ENCODE measurements around the gene PHTF2. TPM values are rescaled to one million over a fixed set of nuclear protein-coding genes. Genes with fewer than 3 reads are reported as not detected.
"Not testable (repeated sequence)": the region's sequence is repeated elsewhere in the genome, so short reads cannot be mapped to it uniquely, and the experiment has no call there.

Gene PHTF2
- total RNA-seq, 2 donors from 2014 or later: 66.1 to 123 TPM

DNA sequence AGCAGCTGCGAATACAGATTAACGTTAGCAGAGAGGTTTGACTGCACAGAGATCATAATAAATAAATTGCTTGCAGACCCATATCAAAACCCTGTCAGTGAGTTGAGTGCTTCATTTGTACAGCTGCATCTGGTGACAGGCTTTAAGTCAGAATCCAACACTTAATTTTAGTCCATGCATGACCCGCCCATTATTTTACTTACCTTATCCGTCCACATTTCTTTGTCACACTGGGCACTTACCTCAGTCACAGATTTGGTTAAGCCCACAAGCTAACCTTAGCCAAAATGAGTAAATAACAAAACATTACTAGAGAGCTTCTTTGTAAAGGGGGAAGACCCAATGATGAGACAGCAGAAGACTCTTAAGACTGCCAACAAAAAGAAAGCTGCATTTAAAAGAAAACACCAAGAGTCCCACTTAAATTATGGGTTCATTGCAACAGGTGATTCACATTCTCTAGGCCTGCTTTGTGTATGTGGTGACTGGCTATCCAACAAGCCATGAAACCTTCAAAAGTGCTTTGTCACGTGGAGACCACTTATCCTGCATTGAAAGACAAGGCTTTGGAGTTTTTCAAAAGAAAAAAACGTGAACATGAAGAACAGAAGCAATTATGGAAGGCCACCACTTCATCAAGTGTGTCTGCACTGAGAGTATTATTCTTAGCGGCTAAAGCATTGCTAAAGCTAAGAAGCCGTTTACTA, 32.2 kb downstream of the PHTF2 start:
- Mint-ChIP-seq H3K27ac (peak overlapping the region; percentile 96), H3K36me3 (ENCODE audit: low read depth) (peaks cover 40% of the 10 kb centered on the region), H3K9me3 (no peaks in the 10 kb centered on the region), H3K4me3 (peak overlapping the region; percentile 80), H3K27me3 (no peaks in the 10 kb centered on the region), H3K4me1 (peaks cover 40% of the 10 kb centered on the region)
- ATAC-seq (replicated peaks): peak; percentile 55

DNA sequence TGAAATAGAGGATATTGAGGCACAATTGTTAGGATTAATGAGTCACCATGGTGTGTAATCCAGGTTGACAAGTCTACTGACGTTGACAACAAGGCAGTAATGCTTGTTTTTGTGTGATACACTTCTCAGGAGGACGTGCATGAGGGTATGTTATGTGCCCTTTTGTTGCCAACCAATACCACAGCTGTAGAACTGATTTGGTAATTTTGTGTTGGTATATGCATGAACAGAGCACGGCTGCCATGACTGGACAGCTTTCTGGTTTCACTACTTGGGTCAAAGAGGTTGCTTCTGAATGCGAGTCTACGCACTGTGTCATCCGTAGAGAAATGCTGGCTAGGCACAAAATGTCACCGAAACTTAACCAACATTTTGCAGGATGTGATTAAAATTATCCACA, 32.9 kb downstream of the PHTF2 start:
- H3K27ac Mint-ChIP-seq: peak overlapping the region; percentile 96
- H3K4me1 Mint-ChIP-seq: peaks cover 40% of the 10 kb centered on the region
- H3K36me3 Mint-ChIP-seq (ENCODE audit: low read depth): peaks cover 38% of the 10 kb centered on the region
- H3K4me3 Mint-ChIP-seq: peak overlapping the region; percentile 80
- ATAC-seq (replicated peaks): peak; percentile 87
- H3K27me3 Mint-ChIP-seq: no peaks in the 10 kb centered on the region
- no peaks in the 10 kb centered on the region for H3K9me3 Mint-ChIP-seq

DNA sequence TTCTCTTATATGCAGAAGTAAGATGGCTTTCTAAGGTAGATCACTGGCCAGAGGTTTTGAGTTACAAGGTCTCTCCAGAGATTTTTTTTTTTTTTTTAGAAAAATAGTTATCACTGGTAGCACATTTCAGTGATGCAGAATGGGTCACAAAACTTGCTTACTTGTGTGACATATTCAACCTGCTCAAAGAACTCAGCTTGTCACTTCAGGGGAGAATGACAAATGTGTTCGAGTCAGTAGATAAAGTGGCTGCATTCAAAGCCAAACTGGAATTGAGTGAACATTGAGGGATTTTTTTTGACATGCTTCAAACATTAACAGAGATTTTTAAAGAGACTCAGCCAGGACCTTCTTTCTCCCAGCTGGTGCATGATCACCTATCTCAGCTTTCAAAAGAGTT, 33.4 kb downstream of the PHTF2 start:
- Mint-ChIP-seq H3K27me3 (no peaks in the 10 kb centered on the region), H3K27ac (peak overlapping the region; percentile 96), H3K36me3 (ENCODE audit: low read depth) (peaks cover 38% of the 10 kb centered on the region), H3K9me3 (no peaks in the 10 kb centered on the region), H3K4me1 (peaks cover 35% of the 10 kb centered on the region), H3K4me3 (peak overlapping the region; percentile 80)
- peak; percentile 21 for ATAC-seq (replicated peaks)

DNA sequence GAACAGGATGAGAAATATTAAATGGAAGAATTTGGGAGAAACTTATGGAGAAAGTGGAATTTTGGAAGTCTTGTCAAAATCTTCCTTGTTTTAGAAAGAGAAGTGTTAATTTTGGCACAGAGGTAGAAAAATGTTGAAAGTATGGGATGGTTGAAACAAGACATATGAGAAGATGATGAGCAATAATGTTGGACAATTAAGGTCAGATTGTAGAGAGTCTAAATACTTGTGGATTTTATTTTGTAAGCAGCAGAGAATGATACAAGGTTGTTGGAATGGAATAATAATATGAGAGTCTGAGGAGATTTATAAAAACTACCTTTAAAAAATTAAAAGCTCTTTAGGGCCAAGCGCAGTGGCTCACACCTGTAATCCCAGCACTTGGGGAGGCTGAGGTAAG, 34.6 kb downstream of the PHTF2 start:
- peaks cover 37% of the 10 kb centered on the region for H3K36me3 Mint-ChIP-seq (ENCODE audit: low read depth)
- H3K27me3 Mint-ChIP-seq: no peaks in the 10 kb centered on the region
- H3K4me1 Mint-ChIP-seq: peaks cover 35% of the 10 kb centered on the region
- peak overlapping the region; percentile 80 for H3K4me3 Mint-ChIP-seq
- H3K27ac Mint-ChIP-seq: peak overlapping the region; percentile 96
- no peaks in the 10 kb centered on the region for H3K9me3 Mint-ChIP-seq
- ATAC-seq (replicated peaks): no peak

- not testable (repeated sequence) for H3K27me3 Mint-ChIP-seq; H3K9me3 Mint-ChIP-seq; ATAC-seq (replicated peaks); H3K27ac Mint-ChIP-seq; H3K4me3 Mint-ChIP-seq
- peaks cover 28% of the 10 kb centered on the region for H3K4me1 Mint-ChIP-seq
- H3K36me3 Mint-ChIP-seq (ENCODE audit: low read depth): peaks cover 36% of the 10 kb centered on the region
Observed at GRCh38 chr7:77836425-77836824, 37.9 kb downstream of the PHTF2 start.

DNA sequence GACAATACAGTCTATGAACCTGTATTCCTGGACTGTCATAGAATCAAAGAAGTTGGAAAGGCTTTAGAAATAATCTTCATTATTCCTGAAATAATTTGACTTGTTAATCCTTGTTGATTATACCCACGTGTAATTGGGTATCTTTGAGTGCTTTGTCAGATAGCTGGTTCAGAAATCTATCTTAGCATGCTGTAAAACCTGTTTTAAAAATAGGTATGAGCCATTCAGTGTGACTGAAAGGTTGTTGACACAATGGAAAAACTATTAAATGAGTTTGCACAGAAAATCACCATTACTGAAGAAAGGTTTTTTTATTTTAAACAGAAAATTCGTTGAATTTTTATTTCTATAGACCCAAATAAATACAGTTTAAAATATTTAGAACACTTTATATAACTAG, 38.7 kb downstream of the PHTF2 start:
- Mint-ChIP-seq H3K27ac (no peak overlapping the region), H3K4me1 (peaks cover 27% of the 10 kb centered on the region), H3K4me3 (no peak overlapping the region), H3K9me3 (no peaks in the 10 kb centered on the region), H3K27me3 (no peaks in the 10 kb centered on the region), H3K36me3 (ENCODE audit: low read depth) (peaks cover 33% of the 10 kb centered on the region)
- ATAC-seq (replicated peaks): no peak

DNA sequence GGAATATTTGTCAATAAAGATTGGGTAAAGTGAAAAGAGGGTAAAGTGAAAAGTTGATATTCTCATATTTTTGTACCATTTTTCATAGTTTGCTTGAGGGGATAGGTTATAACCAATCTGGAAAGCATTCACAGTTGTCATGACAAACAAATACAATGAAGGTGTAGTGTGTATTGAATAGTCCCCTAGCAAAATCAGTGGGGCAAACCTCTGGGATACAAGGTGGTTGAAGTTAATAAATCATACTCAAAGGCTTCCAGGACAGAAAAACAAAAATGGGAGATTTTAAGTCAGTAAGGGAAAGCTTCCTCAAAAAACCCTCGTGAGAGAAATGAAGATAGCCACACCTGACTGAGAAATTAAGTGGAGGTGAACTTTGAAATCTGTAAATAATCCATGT, 39.4 kb downstream of the PHTF2 start:
- Mint-ChIP-seq H3K4me1 (peaks cover 30% of the 10 kb centered on the region), H3K27ac (no peak overlapping the region), H3K36me3 (ENCODE audit: low read depth) (peaks cover 36% of the 10 kb centered on the region), H3K27me3 (no peaks in the 10 kb centered on the region), H3K9me3 (no peaks in the 10 kb centered on the region), H3K4me3 (no peak overlapping the region)
- no peak for ATAC-seq (replicated peaks)

- H3K4me3 Mint-ChIP-seq: no peak overlapping the region
- H3K27ac Mint-ChIP-seq: no peak overlapping the region
- no peak for ATAC-seq (replicated peaks)
- H3K36me3 Mint-ChIP-seq (ENCODE audit: low read depth): peaks cover 40% of the 10 kb centered on the region
- no peaks in the 10 kb centered on the region for H3K27me3 Mint-ChIP-seq
- H3K4me1 Mint-ChIP-seq: peaks cover 30% of the 10 kb centered on the region
- H3K9me3 Mint-ChIP-seq: no peaks in the 10 kb centered on the region
Observed at GRCh38 chr7:77838929-77839491, 40.4 kb downstream of the PHTF2 start.

- H3K4me1 Mint-ChIP-seq: peaks cover 26% of the 10 kb centered on the region
- no peaks in the 10 kb centered on the region for H3K9me3 Mint-ChIP-seq
- H3K36me3 Mint-ChIP-seq (ENCODE audit: low read depth): peaks cover 43% of the 10 kb centered on the region
- no peak for ATAC-seq (replicated peaks)
- H3K4me3 Mint-ChIP-seq: no peak overlapping the region
- H3K27me3 Mint-ChIP-seq: no peaks in the 10 kb centered on the region
- no peak overlapping the region for H3K27ac Mint-ChIP-seq
Observed at GRCh38 chr7:77839919-77840318, 41.3 kb downstream of the PHTF2 start.

DNA sequence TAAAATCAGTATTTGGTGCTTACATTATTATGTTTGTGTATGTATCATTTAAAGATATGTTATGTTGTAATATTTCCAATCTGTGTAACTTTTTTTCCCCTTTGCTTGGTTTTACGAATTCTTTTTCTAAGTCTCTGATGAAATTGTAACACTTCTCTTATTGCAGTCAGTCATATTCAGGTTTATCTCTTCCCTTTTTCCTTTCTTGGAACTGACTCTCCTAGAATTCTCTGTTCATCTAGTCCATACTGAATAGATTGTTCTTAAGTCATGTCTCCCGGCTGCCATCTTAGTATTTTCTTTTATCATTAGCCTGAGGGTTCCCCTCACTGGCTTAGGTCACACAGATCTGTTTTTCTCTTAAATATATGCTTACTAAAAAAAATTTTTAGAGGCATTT, 44.6 kb downstream of the PHTF2 start:
- H3K36me3 Mint-ChIP-seq (ENCODE audit: low read depth): peaks cover 69% of the 10 kb centered on the region
- H3K27me3 Mint-ChIP-seq: no peaks in the 10 kb centered on the region
- no peak overlapping the region for H3K27ac Mint-ChIP-seq
- no peaks in the 10 kb centered on the region for H3K9me3 Mint-ChIP-seq
- no peak for ATAC-seq (replicated peaks)
- H3K4me3 Mint-ChIP-seq: no peak overlapping the region
- H3K4me1 Mint-ChIP-seq: peaks cover 36% of the 10 kb centered on the region

GRCh38 chr7:77846317-77847092, 47.9 kb downstream of the PHTF2 start:
- peak; percentile 29 for ATAC-seq (replicated peaks)
- Mint-ChIP-seq H3K9me3 (no peaks in the 10 kb centered on the region), H3K4me3 (no peak overlapping the region), H3K36me3 (ENCODE audit: low read depth) (peaks cover 90% of the 10 kb centered on the region), H3K27me3 (no peaks in the 10 kb centered on the region), H3K4me1 (peaks cover 41% of the 10 kb centered on the region), H3K27ac (no peak overlapping the region)

DNA sequence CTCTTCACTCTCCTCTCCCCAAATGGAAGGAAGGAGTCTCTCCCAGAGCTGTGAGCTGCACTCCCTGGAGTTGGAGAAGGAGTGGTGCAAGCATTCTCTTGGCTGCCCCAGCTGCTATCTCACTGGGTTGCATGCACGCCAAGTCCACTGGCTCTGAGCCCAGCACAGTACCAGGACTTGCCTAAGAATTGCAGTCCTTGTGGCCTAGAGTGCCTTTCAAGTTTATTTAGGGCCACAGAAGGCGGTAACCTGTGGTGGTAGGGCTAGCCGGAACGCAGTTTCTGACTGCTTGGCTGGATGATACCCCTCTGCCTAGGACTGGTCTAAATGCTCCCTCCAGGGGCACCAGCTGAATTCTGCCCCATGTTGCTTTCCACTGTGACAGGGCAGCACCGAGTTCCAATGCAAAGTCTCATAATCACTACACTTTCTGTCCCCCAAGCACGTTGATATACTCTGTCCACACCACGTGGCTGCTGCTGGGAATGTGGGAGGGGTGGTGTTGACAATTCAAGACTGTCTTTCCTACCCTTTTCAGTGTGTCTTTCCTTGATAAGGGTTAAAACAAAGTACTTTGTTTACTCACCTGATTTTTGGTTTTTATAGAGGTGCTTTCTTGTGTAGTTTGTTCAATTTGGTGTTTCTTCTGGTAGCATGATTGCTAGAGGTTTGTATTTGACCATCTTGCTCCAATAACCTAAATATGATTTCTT, 57.0 kb downstream of the PHTF2 start:
- Mint-ChIP-seq H3K4me3 (no peak overlapping the region), H3K4me1 (peaks cover 50% of the 10 kb centered on the region), H3K27ac (no peak overlapping the region), H3K9me3 (no peaks in the 10 kb centered on the region), H3K27me3 (no peaks in the 10 kb centered on the region), H3K36me3 (ENCODE audit: low read depth) (peaks cover 64% of the 10 kb centered on the region)
- no peak for ATAC-seq (replicated peaks)

- Mint-ChIP-seq H3K4me1 (peaks cover 35% of the 10 kb centered on the region), H3K36me3 (ENCODE audit: low read depth) (peaks cover 63% of the 10 kb centered on the region), H3K9me3 (no peaks in the 10 kb centered on the region), H3K27ac (peak overlapping the region; percentile 50), H3K4me3 (no peak overlapping the region), H3K27me3 (no peaks in the 10 kb centered on the region)
- no peak for ATAC-seq (replicated peaks)
Observed at GRCh38 chr7:77858278-77858677, 59.7 kb downstream of the PHTF2 start.

DNA sequence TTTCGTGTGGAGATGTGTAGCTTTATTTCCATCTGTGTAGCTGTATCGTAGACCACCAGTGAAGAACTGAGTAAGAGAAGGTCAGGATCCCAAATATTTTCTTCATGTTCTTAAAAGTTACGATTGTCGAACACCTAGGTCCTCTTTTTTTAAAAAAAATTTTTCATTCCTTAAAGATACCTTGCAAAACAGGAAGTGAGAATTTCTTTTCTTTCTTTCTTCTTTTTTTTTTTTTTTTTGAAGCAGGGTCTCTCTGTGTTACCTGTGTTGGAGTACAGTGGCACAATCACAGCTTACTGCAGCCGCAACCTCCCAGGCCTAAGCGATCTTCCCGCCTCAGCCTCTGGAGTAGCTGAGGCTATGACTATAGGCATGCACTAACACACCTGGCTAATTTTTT, 60.8 kb downstream of the PHTF2 start:
- Mint-ChIP-seq H3K27ac (no peak overlapping the region), H3K4me1 (peaks cover 34% of the 10 kb centered on the region), H3K9me3 (no peaks in the 10 kb centered on the region), H3K27me3 (no peaks in the 10 kb centered on the region), H3K4me3 (peak overlapping the region; percentile 16), H3K36me3 (ENCODE audit: low read depth) (peaks cover 62% of the 10 kb centered on the region)
- ATAC-seq (replicated peaks): no peak

All from activated T-helper 17 cell treated with anti-CD3 and anti-CD28 coated beads, Interleukin-2, amount 50 U/mL, for 72 hours (primary cell).